Measurements from ENCODE around the gene MAP4K4.
A peak's percentile ranks its signal among the peaks of the same experiment; 100 is the strongest.

Gene MAP4K4

GRCh38 chr2:101690547-101691152 is 6.9 kb upstream of the MAP4K4 start:
- Histone ChIP-seq H3K4me3 (no peak overlapping the region), H3K27ac (no peak overlapping the region)

GRCh38 chr2:101692041-101692440 is 5.5 kb upstream of the MAP4K4 start:
- no peak overlapping the region for H3K27ac ChIP-seq
- no peak overlapping the region for H3K4me3 ChIP-seq

DNA sequence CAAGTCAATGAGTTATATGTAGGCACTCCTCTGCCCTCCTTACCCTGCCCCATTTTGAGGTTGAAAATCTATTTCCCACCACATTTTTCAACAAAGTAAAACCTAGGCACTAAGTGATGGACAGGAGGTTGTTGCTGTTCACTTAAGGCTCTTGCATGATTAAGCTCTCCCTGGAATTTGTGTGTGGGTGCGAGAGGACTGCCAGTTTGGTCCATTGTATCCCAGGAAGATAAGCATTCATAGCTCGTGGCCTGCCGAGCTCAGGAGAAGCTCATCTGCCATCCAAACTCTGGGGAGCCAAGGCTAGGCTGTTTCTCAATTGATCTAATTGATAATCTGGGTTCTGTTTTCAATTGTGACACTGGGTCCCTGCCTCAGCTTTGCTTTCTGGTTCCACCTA is 4.7 kb upstream of the MAP4K4 start:
- Histone ChIP-seq H3K27ac (no peak overlapping the region), H3K4me3 (no peak overlapping the region)

DNA sequence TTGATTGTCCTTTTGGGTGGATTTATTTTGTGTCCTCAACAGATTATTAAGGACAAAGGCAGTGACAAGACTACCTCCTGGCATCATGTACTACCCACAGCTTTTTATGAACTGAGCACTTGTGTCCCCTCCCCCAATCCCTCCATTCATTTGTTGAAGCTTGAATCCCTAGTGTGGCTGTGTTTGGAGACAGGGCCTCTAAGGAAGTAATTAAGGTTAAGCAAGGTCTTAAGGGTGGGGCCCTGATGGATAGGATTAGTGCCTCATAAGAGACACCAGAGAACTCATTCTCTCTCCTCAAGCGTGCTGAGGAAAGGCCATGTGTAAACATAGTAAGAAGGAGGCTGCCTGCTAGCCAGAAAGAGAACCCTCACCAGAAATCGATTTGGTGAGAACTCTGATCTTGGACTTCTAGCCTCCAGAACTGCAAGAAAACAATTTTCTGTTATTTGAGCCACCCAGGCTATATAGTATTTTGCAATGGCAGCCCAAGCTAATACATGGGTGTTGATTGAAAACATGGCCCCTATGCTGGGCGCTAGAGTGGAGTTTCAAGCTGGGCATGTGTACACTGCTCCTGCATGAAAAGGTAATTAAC is 3.4 kb upstream of the MAP4K4 start:
- no peak overlapping the region for H3K4me3 ChIP-seq
- H3K27ac ChIP-seq: no peak overlapping the region

- peak overlapping the region; percentile 38 to 94 (median 85) for H3K27ac ChIP-seq
- peak overlapping the region; percentile 54 to 68 (median 64) for H3K4me3 ChIP-seq
These were observed 1.0 kb upstream of the MAP4K4 start for GRCh38 chr2:101696272-101697123.

DNA sequence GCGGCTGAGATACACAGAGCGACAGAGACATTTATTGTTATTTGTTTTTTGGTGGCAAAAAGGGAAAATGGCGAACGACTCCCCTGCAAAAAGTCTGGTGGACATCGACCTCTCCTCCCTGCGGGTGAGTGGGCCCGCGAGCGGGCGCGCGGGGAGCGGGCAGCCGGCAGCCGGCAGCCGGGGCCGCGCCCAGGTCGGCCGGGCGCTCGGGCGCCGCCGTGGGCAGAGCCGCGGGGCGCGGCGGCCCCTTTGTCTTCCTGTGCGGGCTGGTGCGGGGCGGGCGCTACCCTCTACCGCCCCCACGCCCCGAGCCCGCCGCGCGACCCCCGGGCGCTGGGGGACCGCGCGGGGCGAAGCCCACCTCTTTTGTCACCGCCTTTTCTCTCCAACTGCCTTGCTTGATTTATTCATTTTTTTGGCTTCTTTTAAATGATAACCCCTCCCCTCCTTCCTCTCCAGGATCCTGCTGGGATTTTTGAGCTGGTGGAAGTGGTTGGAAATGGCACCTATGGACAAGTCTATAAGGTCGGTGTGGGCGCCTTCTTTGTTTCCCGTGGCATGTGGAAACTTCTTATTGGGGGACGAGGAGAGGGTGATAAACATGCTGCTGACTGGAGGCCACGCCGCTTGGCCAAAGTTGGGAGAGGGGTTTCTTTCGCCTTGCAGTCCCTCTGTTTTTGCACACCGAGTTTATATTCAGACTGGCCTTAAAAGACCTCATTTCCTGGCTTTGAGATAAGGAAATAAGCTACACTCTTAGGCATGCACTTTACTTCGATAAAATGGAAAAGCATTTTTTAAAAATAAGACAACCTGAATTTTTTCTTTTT is 722 bp downstream of the MAP4K4 start:
- H3K27ac ChIP-seq: peak overlapping the region; percentile 45 to 94 (median 84)
- peak overlapping the region; percentile 50 to 68 (median 65) for H3K4me3 ChIP-seq

DNA sequence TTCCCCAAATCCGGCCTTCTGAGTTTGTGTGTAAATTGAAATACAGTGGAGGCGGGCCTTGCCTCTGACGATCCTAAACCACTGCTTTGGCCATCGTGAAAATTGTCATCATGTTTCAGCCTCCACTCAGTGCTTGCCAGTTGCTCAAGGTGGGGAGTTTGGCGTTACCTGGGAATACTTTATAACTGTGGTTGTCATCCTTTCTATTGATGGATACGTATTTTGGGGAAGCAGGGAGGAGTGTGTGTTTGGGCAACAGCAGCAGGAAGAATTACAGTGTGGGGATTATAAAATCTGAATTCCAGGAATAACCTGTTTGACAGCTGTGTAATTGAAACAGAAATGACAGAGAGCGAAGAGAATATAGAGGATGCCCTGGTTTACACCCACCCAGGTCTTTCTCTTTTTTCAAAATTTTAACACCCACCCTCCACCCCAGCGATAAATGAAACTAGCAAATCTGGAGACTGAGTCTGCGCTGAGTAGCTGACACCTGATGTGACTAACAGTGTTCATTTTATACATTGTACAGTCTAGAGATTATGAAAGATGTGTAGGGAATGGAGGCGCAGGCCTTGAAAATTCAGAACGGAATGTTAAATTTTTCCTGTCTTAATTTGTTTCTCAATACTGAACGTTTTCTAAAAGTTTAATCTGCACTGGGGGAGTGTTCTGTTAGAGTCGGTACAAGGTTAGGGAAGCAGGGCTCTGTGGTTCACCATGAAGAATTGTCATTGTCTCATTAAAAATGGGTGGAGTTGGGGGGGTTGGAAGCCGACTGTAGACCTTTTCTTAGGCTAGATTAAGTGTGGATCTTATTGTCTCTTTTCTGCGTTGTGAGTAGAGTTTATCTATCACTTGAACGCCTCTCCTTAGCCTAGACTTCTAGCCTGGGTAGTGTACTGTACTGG is 1.6 kb downstream of the MAP4K4 start:
- Histone ChIP-seq H3K4me3 (peak overlapping the region; percentile 50 to 68 (median 65)), H3K27ac (peak overlapping the region in 19 of 21 experiments; percentile 76 to 94 (median 85))

DNA sequence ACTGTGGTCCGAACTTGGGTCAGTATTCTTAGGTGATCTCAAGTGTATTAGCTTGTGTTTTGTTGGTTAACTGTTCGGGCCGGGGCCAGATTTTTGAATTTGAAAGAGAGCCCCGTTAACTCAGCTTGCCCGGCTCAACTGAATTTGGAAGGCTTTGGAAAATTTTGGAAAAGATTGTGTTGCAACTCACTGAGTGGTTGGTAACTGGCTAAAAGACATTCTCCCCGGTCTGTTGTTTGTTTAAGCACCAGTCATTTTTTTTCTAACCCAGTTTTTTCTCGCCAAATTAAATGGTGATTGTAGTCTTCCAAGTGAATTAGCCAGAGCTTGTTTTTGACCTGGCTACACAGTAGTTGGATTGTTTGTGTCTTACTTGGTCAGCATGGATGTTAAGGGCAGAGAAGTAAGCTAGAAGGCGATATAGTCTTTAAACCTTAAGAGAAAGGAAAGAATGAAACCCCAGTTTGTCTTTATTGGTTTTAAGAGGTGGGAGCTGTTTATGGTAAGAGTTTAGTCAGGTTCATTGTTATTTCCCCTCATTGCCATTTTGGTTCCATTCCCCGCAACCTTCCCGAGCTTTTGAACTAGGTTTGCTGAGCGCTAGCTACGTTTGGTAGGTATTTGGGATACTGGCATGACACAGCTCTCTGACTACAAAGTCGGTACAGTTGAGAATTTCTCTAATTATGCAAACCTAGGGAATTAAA is 2.4 kb downstream of the MAP4K4 start:
- H3K4me3 ChIP-seq: peak overlapping the region; percentile 50 to 68 (median 65)
- H3K27ac ChIP-seq: peak overlapping the region in 18 of 21 experiments; percentile 6 to 94 (median 84)

GRCh38 chr2:101704046-101704466 is 6.5 kb downstream of the MAP4K4 start:
- Histone ChIP-seq H3K4me3 (no peak overlapping the region), H3K27ac (peak overlapping the region in 13 of 21 experiments; percentile 6 to 84 (median 63))

DNA sequence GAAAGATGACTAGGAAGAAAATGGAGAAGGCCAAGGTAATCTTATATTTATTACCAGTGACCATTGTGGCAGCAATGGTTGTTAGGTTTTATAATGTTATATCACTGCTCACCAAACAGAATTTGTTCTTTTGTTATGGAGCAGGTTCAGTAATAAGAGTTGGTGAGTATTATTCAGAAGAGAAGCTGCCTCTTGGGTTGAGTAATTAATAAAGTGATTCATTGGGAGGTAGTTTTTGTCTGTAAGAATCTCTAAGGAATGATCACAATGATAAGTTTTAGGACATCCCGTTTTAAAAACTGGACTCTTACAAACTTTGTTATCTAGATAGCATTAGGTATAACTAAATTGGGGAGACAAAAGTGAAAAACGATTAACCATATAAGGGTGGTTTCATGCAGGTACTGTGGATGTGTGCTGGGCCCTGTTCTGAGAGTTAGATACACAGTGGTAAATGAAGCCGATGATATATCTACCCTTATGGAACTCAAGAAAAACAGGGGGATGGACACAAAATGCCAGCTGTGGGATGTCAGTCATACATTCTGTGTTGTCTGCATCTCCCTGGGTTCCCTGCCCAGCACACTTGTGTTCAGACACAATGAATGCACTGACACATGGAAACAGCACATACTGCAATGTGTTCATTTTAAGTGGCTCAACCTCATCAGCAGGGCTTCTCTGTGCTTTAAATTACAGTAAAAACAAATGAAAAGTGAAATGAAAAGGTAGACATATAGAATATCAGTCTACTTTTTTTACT is 7.5 kb downstream of the MAP4K4 start:
- Histone ChIP-seq H3K27ac (peak overlapping the region in 11 of 21 experiments; percentile 14 to 84 (median 55)), H3K4me3 (no peak overlapping the region)

DNA sequence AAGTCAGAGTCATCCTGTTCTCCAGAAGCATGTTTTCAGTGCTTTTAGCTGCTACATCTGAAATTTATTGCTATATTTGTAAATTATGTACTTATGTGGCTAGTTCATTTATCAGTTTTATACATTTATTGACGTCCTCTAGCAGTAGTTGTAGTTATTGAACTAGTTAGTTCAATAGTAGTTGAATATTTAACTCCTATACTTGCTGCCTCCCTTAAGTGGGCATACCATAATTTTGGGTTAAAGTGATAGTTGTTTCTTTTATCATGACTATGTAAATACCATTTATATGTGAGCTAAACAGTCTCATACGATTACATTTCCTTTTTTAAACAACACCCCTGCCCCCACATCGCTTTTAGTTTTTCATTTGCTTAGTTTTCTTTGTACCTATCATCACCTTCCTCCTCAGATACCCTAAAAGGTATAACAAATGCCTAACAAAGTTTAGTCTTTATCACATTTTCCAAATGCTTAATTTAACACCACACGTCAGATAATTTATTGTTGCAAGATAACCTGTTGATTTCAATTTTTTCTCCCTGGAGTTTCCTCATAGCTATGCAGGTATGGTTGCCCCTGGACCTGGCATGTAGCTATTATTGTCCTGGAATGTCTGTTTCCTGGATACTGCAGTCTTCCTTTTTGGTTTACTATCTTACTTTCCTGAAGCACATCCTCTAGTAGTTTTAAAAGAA is 8.8 kb downstream of the MAP4K4 start:
- H3K4me3 ChIP-seq: no peak overlapping the region
- peak overlapping the region in 5 of 21 experiments; percentile 27 to 84 (median 45) for H3K27ac ChIP-seq

DNA sequence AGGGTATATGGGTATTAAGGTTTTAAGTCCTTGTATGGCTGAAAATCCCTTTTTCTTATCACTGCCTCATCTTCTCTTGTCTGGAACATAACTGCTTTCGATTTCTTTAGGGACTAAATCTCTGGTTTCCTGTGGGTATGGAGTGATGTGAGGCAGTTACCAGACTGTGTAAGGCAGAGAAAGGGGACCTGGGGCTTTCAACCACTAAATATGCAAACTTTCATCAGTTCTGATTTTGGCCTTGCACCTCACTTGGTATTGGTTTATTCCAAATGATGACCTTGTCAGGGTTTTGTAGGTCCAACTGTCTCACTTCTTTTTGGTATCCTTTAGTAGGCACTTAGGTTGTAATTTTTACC is 9.3 kb downstream of the MAP4K4 start:
- H3K27ac ChIP-seq: peak overlapping the region in 2 of 21 experiments; percentile 55 to 84
- no peak overlapping the region for H3K4me3 ChIP-seq

DNA sequence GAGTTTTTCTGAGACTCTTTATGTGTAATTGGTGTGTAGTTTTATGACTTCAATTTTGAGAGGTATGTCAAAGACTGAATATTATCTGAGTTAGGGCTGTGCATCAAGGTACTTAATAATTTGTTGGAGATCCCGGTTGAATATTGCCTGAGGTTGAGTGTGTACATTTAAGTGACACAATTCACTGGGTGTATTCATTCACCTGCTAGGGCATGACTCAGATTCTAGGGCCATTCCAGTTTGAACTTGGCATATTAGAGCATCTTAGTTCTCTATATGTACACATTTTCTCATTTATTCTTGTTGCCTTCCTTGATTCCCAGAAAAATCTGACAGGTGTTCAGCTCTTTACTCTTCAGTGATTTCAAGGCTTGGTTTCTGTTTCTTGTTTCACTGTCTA is 12.5 kb downstream of the MAP4K4 start:
- Histone ChIP-seq H3K4me3 (no peak overlapping the region), H3K27ac (peak overlapping the region in 5 of 21 experiments; percentile 7 to 52 (median 24))

- Histone ChIP-seq H3K27ac (peak overlapping the region in 13 of 21 experiments; percentile 12 to 56 (median 36)), H3K4me3 (no peak overlapping the region)
These were observed 13.2 kb downstream of the MAP4K4 start for GRCh38 chr2:101710471-101711318.

DNA sequence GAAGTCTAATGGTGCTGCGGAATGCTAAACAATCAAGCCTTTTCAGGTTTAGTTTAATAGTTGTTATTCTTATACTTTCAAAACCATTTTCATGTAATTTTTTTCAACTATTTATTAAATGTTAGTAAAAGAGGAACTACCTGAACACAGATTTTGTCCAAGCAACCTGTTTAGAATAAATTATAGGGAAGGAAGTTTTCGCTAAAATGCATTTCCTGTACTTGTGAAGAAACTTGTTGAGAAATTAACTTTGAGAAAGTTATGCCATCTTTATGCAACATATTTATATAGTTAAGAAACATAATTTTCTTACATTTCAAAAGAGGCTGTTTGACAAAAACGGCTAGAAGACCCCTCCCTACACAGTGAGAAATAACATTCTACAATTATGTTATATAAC is 16.6 kb downstream of the MAP4K4 start:
- peak overlapping the region in 1 of 21 experiments; percentile 50 for H3K27ac ChIP-seq

More for the DNA sequence above, 16.6 kb downstream of the MAP4K4 start:
- no peak overlapping the region for H3K4me3 ChIP-seq
